Nasal cavity respiratory epithelium epithelial cell of viscerocranial mucosa (primary cell): ENCODE data around the gene ABCB4. TPM values are rescaled to one million over a fixed set of nuclear protein-coding genes. Genes with fewer than 3 reads are reported as not detected.

ENCODE experiments used
- total RNA-seq: library from RNA; depleted of rRNA; stranded (reverse); fragments of >200 nt; gene quantifications from 2 replicates; pipeline ENCODE4 v1.2.3, GENCODE V29; 2014

The ABCB4 gene
- not detected in 2 replicates for total RNA-seq

DNA sequence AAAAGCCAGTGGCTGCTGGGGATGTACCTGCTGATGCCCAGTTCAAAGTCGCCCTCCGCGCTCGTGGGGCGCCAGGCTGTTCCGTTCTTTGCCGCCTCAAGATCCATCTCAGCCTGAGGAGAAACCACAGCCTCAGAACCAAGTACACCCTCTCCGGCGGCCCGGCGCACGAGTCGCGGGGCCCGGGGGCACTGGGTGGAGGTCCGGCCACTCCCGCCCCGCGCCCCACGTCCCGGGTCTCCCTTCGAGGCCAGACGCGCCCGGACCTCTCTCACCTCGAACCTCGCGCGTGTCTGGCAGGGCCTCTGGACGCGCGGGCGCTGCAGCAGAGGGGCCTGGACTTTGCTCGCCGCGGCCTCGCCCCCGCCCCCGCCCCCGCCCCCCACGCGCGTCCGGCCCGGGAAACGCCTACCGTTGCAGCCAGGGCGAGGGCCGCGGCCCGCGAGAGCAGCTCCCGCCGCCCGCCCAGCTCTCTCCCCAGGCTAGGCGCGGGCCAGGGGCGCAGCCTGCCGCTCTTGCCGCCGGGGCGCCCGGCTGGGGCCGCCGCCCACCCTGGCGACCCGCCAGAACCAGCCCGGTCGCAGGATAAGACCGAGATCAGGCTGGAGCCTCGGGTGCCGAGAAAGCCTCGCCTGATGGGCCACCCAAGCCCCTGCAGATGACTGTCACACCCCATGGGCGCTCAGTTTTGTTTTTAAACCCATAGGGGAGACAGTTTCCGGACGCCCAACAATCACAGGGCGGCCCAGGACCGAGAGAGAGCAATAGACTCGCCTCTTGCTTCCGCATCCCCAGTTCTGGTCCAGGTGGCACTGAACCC, at the start of gene ABCB4:
TSS of gene ABCB4 (minus strand) at position 322 of the 820 bp plus-strand sequence. CDS start at position 107, 215 bp downstream.

Other genes starting within 250 kb of the ABCB4 start
- gene CROT, start 130.0 kb downstream of the ABCB4 start, total RNA-seq = 10.3 and 31.6 TPM in 2 replicates
- not detected in 2 replicates for gene ABCB1, start 125.2 kb upstream of the ABCB4 start, total RNA-seq
- 0.14 and 0.34 TPM in 2 replicates for gene RUNDC3B, start 152.7 kb upstream of the ABCB4 start, total RNA-seq